GM12874 (cell line): ENCODE results near the gene ANKRD44.

ENCODE experiments used
- TF ChIP-seq, protein P1 (sequence below): IDR thresholded peaks from 2 replicates; pipeline ENCODE4 v1.5.1; 2011; ENCODE audit warnings: low read depth, mild to moderate bottlenecking, control low read depth, low read length, moderate library complexity; ENCODE audit not compliant: insufficient read depth

ANKRD44 gene

GRCh38 chr2:196988639-196989038 lies 321.9 kb downstream of the ANKRD44 start:
- TF ChIP-seq, protein P1, sequence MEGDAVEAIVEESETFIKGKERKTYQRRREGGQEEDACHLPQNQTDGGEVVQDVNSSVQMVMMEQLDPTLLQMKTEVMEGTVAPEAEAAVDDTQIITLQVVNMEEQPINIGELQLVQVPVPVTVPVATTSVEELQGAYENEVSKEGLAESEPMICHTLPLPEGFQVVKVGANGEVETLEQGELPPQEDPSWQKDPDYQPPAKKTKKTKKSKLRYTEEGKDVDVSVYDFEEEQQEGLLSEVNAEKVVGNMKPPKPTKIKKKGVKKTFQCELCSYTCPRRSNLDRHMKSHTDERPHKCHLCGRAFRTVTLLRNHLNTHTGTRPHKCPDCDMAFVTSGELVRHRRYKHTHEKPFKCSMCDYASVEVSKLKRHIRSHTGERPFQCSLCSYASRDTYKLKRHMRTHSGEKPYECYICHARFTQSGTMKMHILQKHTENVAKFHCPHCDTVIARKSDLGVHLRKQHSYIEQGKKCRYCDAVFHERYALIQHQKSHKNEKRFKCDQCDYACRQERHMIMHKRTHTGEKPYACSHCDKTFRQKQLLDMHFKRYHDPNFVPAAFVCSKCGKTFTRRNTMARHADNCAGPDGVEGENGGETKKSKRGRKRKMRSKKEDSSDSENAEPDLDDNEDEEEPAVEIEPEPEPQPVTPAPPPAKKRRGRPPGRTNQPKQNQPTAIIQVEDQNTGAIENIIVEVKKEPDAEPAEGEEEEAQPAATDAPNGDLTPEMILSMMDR = no peak

DNA sequence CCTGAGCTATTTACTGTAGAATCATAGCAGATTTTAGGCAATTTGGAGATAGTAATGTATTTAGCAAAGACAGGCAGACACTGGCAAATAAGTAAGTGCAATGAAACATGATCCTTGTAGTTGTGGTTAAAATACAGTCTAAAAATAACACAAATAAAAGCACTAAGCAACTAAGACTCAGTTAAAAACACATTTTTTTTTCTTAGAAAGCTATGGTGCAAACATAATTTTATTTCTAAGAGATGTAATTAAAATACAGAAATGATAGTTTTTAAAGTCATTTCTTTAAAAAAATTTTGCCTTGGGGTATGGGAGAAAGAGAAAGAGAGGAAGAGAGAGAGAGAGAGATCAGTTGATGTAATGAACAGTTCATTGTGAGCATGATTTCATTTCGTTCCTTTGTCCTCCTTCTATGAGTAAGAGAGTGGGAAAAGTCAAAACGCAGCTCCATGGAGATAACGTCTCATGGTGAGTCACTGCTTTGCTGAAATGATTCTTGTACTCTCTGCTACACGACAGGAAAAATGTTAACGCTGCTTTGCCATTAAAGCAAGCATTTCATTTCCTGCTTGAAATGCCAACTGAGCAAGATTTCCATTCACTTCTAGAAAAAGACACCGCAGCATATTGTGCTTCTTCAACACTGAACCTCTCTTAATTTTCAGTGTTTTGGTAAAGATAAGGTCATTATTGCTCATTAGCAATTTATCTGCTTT lies 322.8 kb downstream of the ANKRD44 start:
- TF ChIP-seq, protein P1 = no peak

- TF ChIP-seq, protein P1 = no peak
Observed at GRCh38 chr2:196987298-196987648, 323.3 kb downstream of the ANKRD44 start.

DNA sequence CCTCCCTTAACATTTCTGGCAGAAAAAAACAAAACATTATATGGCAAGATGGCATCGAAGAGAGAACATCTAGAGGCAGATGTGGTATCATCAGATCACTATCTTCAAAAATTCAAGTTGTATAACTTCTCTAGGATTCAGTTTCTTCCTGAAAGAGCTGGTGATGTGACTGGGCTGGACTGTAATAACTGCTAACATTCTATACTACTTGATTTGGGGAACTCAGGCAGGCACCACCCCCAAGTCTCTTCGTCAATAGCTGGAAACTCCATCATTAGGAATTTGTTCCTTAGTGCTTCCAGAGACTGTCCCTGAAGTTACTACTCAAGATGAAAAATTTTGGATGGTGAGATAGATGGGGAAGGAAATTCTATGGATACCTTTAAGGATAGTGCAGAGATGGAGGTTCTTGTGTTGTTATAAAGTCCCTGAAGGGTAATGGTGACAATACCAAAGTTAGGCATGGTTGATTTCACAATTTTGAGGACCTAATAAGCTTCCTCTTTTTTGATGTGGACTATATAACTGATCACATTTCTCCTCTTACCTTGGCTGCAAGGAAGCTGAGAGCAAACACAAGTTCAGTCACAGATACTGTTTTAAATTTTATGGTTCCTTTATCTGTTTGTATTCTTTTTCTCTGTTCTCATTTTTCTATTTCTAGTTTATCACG lies 324.9 kb downstream of the ANKRD44 start:
- TF ChIP-seq, protein P1 = no peak

GRCh38 chr2:196984903-196985302 lies 325.7 kb downstream of the ANKRD44 start:
- TF ChIP-seq, protein P1 = no peak

GRCh38 chr2:196983934-196984333 lies 326.6 kb downstream of the ANKRD44 start:
- TF ChIP-seq, protein P1 = no peak

DNA sequence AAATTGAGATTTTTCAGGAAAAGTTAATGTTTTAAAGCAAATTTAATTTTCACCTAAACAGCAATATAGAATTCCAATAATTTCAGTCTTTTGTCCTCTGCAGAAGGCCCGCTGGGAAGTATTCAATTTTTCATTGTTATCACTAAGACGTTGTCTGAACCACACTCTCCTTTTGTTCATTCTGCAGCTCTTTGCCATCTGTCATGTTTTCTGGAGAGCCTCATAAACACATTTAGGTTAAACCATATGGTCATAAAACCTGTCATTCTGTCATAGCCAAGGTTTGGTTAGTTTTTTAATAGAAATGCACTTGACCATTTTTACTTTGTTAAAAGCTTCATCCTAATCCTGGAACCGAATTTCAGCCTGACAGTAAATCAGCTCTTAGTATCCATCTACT lies 330.1 kb downstream of the ANKRD44 start:
- TF ChIP-seq, protein P1 = no peak
